Neutrophil (primary cell): Measurements from ENCODE around the gene LCA5L.

Experiments used
- H3K27ac ChIP-seq: fragments of 200-600 bp; sonication (generic); 2 replicates; pipeline ENCODE4 v1.5.1; 2016; ENCODE audit warnings: mild to moderate bottlenecking, moderate library complexity
- H3K27me3 ChIP-seq: fragments of 200-600 bp; sonication (generic); 2 replicates; pipeline ENCODE4 v1.6.0; 2016; ENCODE audit warnings: mild to moderate bottlenecking
- H3K36me3 ChIP-seq: fragments of 200-600 bp; sonication (generic); 2 replicates; pipeline ENCODE4 v1.5.1; 2017
- H3K4me1 ChIP-seq, 2 experiments: fragments of 200-600 bp in 1 of 2; sonication (generic) in 1 of 2; 1 replicate in 1 of 2; 2 replicates in 1 of 2; pipeline versions ENCODE4 v1.5.1 to v1.6.1; 2013 to 2016; ENCODE audit warnings: low read depth in 1 of 2, low read length in 1 of 2, mild to moderate bottlenecking in 1 of 2, moderate library complexity in 1 of 2; ENCODE audit not compliant: control insufficient read depth in 1 of 2, insufficient read depth in 1 of 2
- H3K4me3 ChIP-seq, 2 experiments: fragments of 200-600 bp in 1 of 2; sonication (generic) in 1 of 2; 1 replicate in 1 of 2; 2 replicates in 1 of 2; pipeline ENCODE4 v1.5.1; 2013 to 2016; ENCODE audit warnings: low read depth in 1 of 2, low read length in 1 of 2, mild to moderate bottlenecking in 1 of 2, moderate library complexity in 1 of 2
- H3K9me3 ChIP-seq: fragments of 200-600 bp; sonication (generic); 2 replicates; pipeline ENCODE4 v1.5.1; 2016
- TF ChIP-seq, protein P1 (sequence below): fragments of 200-600 bp; sonication (generic); IDR thresholded peaks from 2 replicates; pipeline ENCODE4 v1.5.1; 2016; ENCODE audit warnings: antibody characterized with exemption

The LCA5L gene

DNA sequence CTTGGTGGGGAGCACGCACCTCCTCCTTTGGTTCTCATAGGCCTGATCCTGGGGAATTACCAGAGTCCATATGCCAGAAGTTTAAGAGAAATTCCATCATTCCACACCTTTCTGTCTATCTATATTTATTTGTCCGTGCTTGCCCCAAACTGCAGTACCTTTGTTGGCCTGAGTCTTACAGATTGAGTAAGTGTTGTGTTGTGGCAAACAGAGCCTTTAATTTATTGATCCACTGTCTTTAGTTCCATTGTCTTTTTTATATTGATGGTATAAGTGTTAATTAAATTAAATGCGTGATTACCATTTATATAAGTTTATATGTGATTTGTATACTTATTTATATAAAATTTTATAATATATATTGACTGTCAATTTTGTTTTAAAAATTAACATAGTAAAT, 11.1 kb upstream of the LCA5L start:
- H3K4me1 ChIP-seq: no peaks in the 10 kb centered on the region
- no peaks in the 10 kb centered on the region for H3K9me3 ChIP-seq
- H3K36me3 ChIP-seq: no peaks in the 10 kb centered on the region
- H3K4me3 ChIP-seq: no peak overlapping the region
- peaks cover 1% of the 10 kb centered on the region for H3K27me3 ChIP-seq
- TF ChIP-seq, protein P1, sequence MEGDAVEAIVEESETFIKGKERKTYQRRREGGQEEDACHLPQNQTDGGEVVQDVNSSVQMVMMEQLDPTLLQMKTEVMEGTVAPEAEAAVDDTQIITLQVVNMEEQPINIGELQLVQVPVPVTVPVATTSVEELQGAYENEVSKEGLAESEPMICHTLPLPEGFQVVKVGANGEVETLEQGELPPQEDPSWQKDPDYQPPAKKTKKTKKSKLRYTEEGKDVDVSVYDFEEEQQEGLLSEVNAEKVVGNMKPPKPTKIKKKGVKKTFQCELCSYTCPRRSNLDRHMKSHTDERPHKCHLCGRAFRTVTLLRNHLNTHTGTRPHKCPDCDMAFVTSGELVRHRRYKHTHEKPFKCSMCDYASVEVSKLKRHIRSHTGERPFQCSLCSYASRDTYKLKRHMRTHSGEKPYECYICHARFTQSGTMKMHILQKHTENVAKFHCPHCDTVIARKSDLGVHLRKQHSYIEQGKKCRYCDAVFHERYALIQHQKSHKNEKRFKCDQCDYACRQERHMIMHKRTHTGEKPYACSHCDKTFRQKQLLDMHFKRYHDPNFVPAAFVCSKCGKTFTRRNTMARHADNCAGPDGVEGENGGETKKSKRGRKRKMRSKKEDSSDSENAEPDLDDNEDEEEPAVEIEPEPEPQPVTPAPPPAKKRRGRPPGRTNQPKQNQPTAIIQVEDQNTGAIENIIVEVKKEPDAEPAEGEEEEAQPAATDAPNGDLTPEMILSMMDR: no peak
- no peak overlapping the region for H3K27ac ChIP-seq

DNA sequence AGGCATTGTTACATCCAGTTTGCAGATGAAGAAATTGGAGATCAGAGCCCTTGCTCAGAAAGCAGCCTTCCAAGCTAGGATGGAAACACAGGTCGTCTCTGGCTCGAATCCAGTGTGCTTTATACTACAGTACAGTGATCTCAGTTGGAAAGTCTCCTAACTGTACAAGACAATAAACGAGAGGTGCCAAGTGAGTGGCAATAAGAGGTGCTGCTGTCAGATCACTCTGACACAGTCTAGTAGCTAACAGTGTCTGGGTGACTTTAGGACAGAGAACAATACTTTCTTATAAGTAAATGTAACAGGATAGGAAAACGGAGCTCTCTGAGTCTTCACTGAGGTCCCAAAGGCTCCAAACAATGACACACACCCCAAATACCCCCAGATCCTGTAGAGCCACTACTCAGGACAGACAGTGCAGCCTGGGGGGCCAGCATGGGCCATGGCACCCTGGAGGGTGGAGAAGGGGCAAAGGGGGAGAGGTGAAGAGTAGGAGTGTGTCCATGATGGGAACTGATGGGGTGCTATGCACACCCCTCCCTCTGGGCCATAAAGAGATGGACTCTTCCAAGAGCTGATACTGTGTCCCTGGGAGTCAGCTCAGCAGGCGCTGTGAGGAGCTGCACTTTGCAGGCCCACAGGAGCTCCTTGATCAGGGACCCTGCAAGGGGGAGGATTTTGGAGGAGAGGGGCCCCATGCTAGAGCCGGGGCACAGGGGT, 9.5 kb upstream of the LCA5L start:
- Histone ChIP-seq H3K27ac (no peak overlapping the region), H3K27me3 (peaks cover 3% of the 10 kb centered on the region), H3K4me1 (no peaks in the 10 kb centered on the region), H3K9me3 (no peaks in the 10 kb centered on the region), H3K4me3 (no peak overlapping the region), H3K36me3 (no peaks in the 10 kb centered on the region)
- TF ChIP-seq, protein P1: no peak

DNA sequence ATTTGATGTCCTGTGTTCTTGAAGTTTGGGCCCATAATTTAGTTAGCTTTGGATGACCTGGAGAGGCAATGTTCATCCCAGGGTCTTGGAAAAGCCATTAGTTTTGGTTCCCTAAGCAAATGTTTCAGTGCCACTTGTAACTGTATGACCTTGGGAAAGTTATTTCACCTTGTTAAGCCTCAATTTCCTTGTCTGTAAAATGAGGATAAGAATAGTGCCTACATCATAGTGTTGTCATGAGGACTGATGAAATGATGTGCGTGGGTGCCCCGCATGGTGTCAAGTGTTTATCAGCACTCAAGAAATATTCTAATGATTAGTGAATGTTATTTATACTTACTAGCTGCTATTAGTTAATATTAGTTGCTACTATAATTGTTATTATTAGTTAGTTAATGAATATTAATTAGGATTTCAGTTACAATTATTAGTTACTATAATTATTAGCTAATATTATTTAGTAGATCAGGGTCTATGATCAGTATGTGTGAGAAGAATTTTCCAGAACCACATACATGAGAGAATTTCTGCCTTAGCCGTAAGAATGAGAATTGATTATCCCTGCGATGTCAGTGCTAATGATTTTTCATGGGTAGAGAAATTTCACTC, 8.1 kb upstream of the LCA5L start:
- Histone ChIP-seq H3K9me3 (no peaks in the 10 kb centered on the region), H3K27me3 (peaks cover 3% of the 10 kb centered on the region), H3K27ac (no peak overlapping the region), H3K4me1 (no peaks in the 10 kb centered on the region), H3K4me3 (no peak overlapping the region), H3K36me3 (no peaks in the 10 kb centered on the region)
- TF ChIP-seq, protein P1: no peak

DNA sequence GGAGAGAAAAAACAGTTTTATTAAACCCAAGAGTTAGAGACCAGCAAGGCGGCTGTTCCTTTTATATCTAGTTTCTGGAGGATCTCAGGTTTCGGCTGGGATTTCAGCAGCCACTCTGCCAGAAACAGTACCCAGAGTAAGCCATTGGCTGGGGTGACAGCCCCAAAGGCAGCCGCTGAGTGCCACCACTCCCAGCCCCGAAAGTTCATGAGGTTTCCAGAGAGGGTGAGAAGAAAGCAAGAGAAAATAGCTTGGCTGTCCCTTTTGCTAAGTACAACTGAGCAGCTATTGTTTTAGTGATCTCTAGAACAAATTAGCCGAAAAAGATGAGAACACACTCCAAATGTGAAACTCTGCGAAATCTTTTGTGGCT, 7.4 kb upstream of the LCA5L start:
- Histone ChIP-seq H3K9me3 (no peaks in the 10 kb centered on the region), H3K27ac (no peak overlapping the region), H3K4me1 (no peaks in the 10 kb centered on the region), H3K4me3 (no peak overlapping the region), H3K27me3 (peaks cover 3% of the 10 kb centered on the region), H3K36me3 (no peaks in the 10 kb centered on the region)
- TF ChIP-seq, protein P1: no peak

DNA sequence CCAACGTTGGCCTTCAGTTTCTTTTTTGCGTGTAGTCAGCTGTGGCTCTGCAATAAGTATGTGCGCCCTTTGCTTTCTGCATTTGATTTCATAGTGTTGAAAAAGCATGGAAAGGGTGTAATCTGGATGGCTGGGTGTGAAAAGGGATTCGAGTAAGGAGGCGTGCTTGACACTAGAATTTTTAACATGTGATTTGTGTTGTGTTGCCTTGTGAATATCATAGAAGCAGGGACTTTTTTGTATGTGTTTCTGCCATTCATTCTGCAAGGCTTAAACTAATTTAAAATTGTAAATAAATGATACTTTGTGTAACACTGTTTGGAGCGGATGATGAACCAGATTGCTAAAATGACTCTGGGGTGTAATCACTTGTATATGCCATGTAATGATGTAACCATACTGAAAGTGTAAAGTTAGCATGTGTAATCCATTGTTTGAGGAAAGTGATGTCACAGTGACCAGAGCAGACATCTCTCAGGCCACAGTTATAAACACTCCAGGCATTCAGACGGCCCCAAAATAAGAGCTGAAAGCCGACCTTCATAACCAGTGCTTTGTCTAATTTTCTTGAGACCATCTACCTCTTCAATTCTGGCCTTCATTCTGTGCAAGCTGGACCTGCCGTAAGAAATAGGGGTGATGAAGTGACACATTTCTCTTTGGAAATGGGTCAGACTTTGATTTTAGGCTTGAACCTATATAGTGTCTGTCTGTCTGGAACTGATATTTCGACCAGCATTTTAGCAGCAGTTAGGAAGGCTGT, 6.8 kb upstream of the LCA5L start:
- no peaks in the 10 kb centered on the region for H3K9me3 ChIP-seq
- TF ChIP-seq, protein P1: no peak
- H3K27me3 ChIP-seq: peaks cover 3% of the 10 kb centered on the region
- no peak overlapping the region for H3K27ac ChIP-seq
- H3K4me1 ChIP-seq: no peaks in the 10 kb centered on the region
- H3K4me3 ChIP-seq: no peak overlapping the region
- no peaks in the 10 kb centered on the region for H3K36me3 ChIP-seq
